HG03159 (cell line): ENCODE data around the gene STAT2.
"Not testable (repeated sequence)": the region's sequence is repeated elsewhere in the genome, so short reads cannot be mapped to it uniquely, and the experiment has no call there.

Source experiments
- ATAC-seq: cut with Tn5 transposase; IDR thresholded peaks from one replicate; pipeline ENCODE4 v1.9.1; 2021; ENCODE audit warnings: mild to moderate bottlenecking, moderate library complexity; ENCODE audit not compliant: unreplicated experiment

The STAT2 gene

GRCh38 chr12:56332512-56333196, 27.3 kb downstream of the STAT2 start:
- no peak for ATAC-seq

GRCh38 chr12:56330936-56331490, 28.9 kb downstream of the STAT2 start:
- no peak for ATAC-seq

- no peak for ATAC-seq
Measured at GRCh38 chr12:56326533-56326932, 33.4 kb downstream of the STAT2 start.

GRCh38 chr12:56326126-56326525, 33.8 kb downstream of the STAT2 start:
- no peak for ATAC-seq

- no peak for ATAC-seq
Measured at GRCh38 chr12:56324206-56324605, 35.7 kb downstream of the STAT2 start.

- not testable (repeated sequence) for ATAC-seq
Measured at GRCh38 chr12:56321610-56322009, 38.3 kb downstream of the STAT2 start.

GRCh38 chr12:56321027-56321426, 38.9 kb downstream of the STAT2 start:
- ATAC-seq: no peak

GRCh38 chr12:56317675-56318074, 42.2 kb downstream of the STAT2 start:
- ATAC-seq: no peak

- ATAC-seq: peak; percentile 90
Measured at GRCh38 chr12:56315622-56316473, 44.1 kb downstream of the STAT2 start, which contains the start of gene CNPY2. CNPY2 (minus strand) TSS chr12:56315988; CDS start chr12:56315217, 771 bp downstream.

- ATAC-seq: no peak
Measured at GRCh38 chr12:56315249-56315621, 44.7 kb downstream of the STAT2 start.

GRCh38 chr12:56311003-56311402, 48.9 kb downstream of the STAT2 start:
- ATAC-seq: no peak

- ATAC-seq: no peak
Measured at GRCh38 chr12:56308714-56309113, 51.2 kb downstream of the STAT2 start.

GRCh38 chr12:56307221-56307965, 52.5 kb downstream of the STAT2 start:
- ATAC-seq: no peak

GRCh38 chr12:56304872-56305590, 54.9 kb downstream of the STAT2 start:
- no peak for ATAC-seq

- no peak for ATAC-seq
Measured at GRCh38 chr12:56304276-56304675, 55.6 kb downstream of the STAT2 start.

- no peak for ATAC-seq
Measured at GRCh38 chr12:56300644-56301464, 59.1 kb downstream of the STAT2 start.

- peak; percentile 90 for ATAC-seq
Measured at GRCh38 chr12:56299853-56300643, 59.9 kb downstream of the STAT2 start, which contains the start of gene CS. CS (minus strand) TSS chr12:56300330; CDS start chr12:56300201, 129 bp downstream.

- no peak for ATAC-seq
Measured at GRCh38 chr12:56299308-56299852, 60.5 kb downstream of the STAT2 start.
